Stimulated activated naive B cell treated with anti-CD40 and anti-IgM and Interleukin-4, amounts not matched to agents 10 μg/mL and 1 μg/mL and 100 μg/mL, for 72 hours (primary cell): Measurements from ENCODE around the gene KIF6.

Source experiments
- ATAC-seq, 2 donors: fragments of 150-1000 bp; cut with Tn5 transposase; replicated peaks; 2 replicates each; pipeline ENCODE4 v1.10.0; 2021; ENCODE audit warnings: moderate library complexity in 1 of 2
- DNase-seq: peaks from one replicate; pipeline ENCODE4 v3.0.0; 2021
- H3K27ac Mint-ChIP-seq: one replicate; pipeline ENCODE4 v1.8.0; 2022; ENCODE audit warnings: mild to moderate bottlenecking, mixed read lengths
- H3K27me3 Mint-ChIP-seq, 2 donors: one replicate each; pipeline ENCODE4 v1.8.0; 2022; ENCODE audit warnings: mixed read lengths in 2 of 2
- H3K36me3 Mint-ChIP-seq, 2 donors: one replicate each; pipeline ENCODE4 v1.8.0; 2022; ENCODE audit warnings: mixed read lengths in 2 of 2, mild to moderate bottlenecking in 1 of 2
- H3K4me1 Mint-ChIP-seq, 2 donors: one replicate each; pipeline ENCODE4 v1.8.0; 2022; ENCODE audit warnings: mixed read lengths in 2 of 2, mild to moderate bottlenecking in 1 of 2
- H3K4me3 Mint-ChIP-seq, 2 donors: one replicate each; pipeline ENCODE4 v1.8.0; 2022; ENCODE audit warnings: mild to moderate bottlenecking in 2 of 2, mixed read lengths in 2 of 2, moderate library complexity in 1 of 2
- H3K9me3 Mint-ChIP-seq, 2 donors: one replicate each; pipeline ENCODE4 v1.8.0; 2022; ENCODE audit warnings: mixed read lengths in 2 of 2, mild to moderate bottlenecking in 1 of 2

Gene KIF6

GRCh38 chr6:39320363-39320984 lies 404.7 kb downstream of the KIF6 start:
- Mint-ChIP-seq H3K9me3 (no peaks in the 10 kb centered on the region), H3K27ac (no peak overlapping the region), H3K4me1 (peaks cover 13 to 36% of the 10 kb centered on the region in 2 donors), H3K4me3 (no peak overlapping the region), H3K36me3 (no peaks in the 10 kb centered on the region), H3K27me3 (peaks cover 11 to 38% of the 10 kb centered on the region in 2 donors)
- ATAC-seq (peak; percentile 43 to 57), DNase-seq (no peak)

- H3K36me3 Mint-ChIP-seq = no peaks in the 10 kb centered on the region
- H3K4me3 Mint-ChIP-seq = no peak overlapping the region
- DNase-seq (no peak), ATAC-seq (no peak)
- peaks cover 12 to 36% of the 10 kb centered on the region in 2 donors for H3K4me1 Mint-ChIP-seq
- no peaks in the 10 kb centered on the region for H3K9me3 Mint-ChIP-seq
- peak overlapping the region; percentile 80 for H3K27ac Mint-ChIP-seq
- H3K27me3 Mint-ChIP-seq = peaks cover 17 to 39% of the 10 kb centered on the region in 2 donors
These were observed 405.4 kb downstream of the KIF6 start for GRCh38 chr6:39319621-39320362.

GRCh38 chr6:39317256-39317655 lies 408.0 kb downstream of the KIF6 start:
- H3K4me3 Mint-ChIP-seq = no peak overlapping the region
- H3K9me3 Mint-ChIP-seq = no peaks in the 10 kb centered on the region

GRCh38 chr6:39314273-39314795 lies 410.9 kb downstream of the KIF6 start, which contains the start of gene KCNK17:
KCNK17 (minus strand) TSS chr6:39314419; CDS start chr6:39314320, 99 bp downstream.
- no peaks in the 10 kb centered on the region for H3K9me3 Mint-ChIP-seq
- DNase-seq = no peak
- peaks cover 56 to 59% of the 10 kb centered on the region in 2 donors for H3K27me3 Mint-ChIP-seq
- no peak within 1 kb of the TSS for H3K27ac Mint-ChIP-seq
- peaks cover 16 to 45% of the 10 kb centered on the region in 2 donors for H3K4me1 Mint-ChIP-seq
- H3K36me3 Mint-ChIP-seq = no peaks in the 10 kb centered on the region
- H3K4me3 Mint-ChIP-seq = peak within 1 kb of the TSS; percentile 65 to 73
- no peak for ATAC-seq

More at GRCh38 chr6:39317256-39317655, 408.0 kb downstream of the KIF6 start:
- no peak for ATAC-seq
- Mint-ChIP-seq H3K36me3 (no peaks in the 10 kb centered on the region), H3K4me1 (peaks cover 16 to 53% of the 10 kb centered on the region in 2 donors), H3K27ac (no peak overlapping the region), H3K27me3 (peaks cover 39 to 45% of the 10 kb centered on the region in 2 donors)
- no peak for DNase-seq

- H3K4me3 Mint-ChIP-seq = peak overlapping the region; percentile 65 to 73
- no peaks in the 10 kb centered on the region for H3K36me3 Mint-ChIP-seq
These were observed 411.5 kb downstream of the KIF6 start for GRCh38 chr6:39313526-39314272.

GRCh38 chr6:39312912-39313525 lies 412.2 kb downstream of the KIF6 start:
- no peak overlapping the region for H3K27ac Mint-ChIP-seq
- H3K4me3 Mint-ChIP-seq = peak overlapping the region in 1 of 2 donors; percentile 73
- no peaks in the 10 kb centered on the region for H3K9me3 Mint-ChIP-seq
- no peak for DNase-seq
- H3K27me3 Mint-ChIP-seq = peaks cover 49 to 51% of the 10 kb centered on the region in 2 donors
- no peaks in the 10 kb centered on the region for H3K36me3 Mint-ChIP-seq
- ATAC-seq = no peak
- peaks cover 12 to 35% of the 10 kb centered on the region in 2 donors for H3K4me1 Mint-ChIP-seq

More at GRCh38 chr6:39313526-39314272, 411.5 kb downstream of the KIF6 start:
- DNase-seq (no peak), ATAC-seq (no peak)
- Mint-ChIP-seq H3K4me1 (peaks cover 12 to 39% of the 10 kb centered on the region in 2 donors), H3K27ac (no peak overlapping the region), H3K27me3 (peaks cover 51 to 52% of the 10 kb centered on the region in 2 donors), H3K9me3 (no peaks in the 10 kb centered on the region)

GRCh38 chr6:39310542-39310941 lies 414.7 kb downstream of the KIF6 start:
- Mint-ChIP-seq H3K4me3 (peak overlapping the region in 1 of 2 donors; percentile 5), H3K27ac (no peak overlapping the region), H3K36me3 (no peaks in the 10 kb centered on the region), H3K9me3 (no peaks in the 10 kb centered on the region), H3K27me3 (peaks cover 37 to 57% of the 10 kb centered on the region in 2 donors), H3K4me1 (peaks cover 12 to 34% of the 10 kb centered on the region in 2 donors)
- DNase-seq (peak; percentile 30), ATAC-seq (peak; percentile 84 to 85)

GRCh38 chr6:39309942-39310531 lies 415.2 kb downstream of the KIF6 start:
- H3K4me1 Mint-ChIP-seq = peaks cover 12 to 34% of the 10 kb centered on the region in 2 donors
- peaks cover 36 to 54% of the 10 kb centered on the region in 2 donors for H3K27me3 Mint-ChIP-seq
- H3K9me3 Mint-ChIP-seq = peaks cover 1 to 3% of the 10 kb centered on the region in 2 donors
- H3K27ac Mint-ChIP-seq = no peak overlapping the region
- H3K36me3 Mint-ChIP-seq = peaks cover 0 to 3% of the 10 kb centered on the region in 2 donors
- ATAC-seq (peak; percentile 65 to 72), DNase-seq (peak; percentile 32)
- peak overlapping the region; percentile 10 to 26 for H3K4me3 Mint-ChIP-seq

- H3K4me1 Mint-ChIP-seq = peaks cover 9 to 16% of the 10 kb centered on the region in 2 donors
- H3K27ac Mint-ChIP-seq = no peak overlapping the region
- peaks cover 29 to 33% of the 10 kb centered on the region in 2 donors for H3K27me3 Mint-ChIP-seq
- H3K36me3 Mint-ChIP-seq = peaks cover 0 to 4% of the 10 kb centered on the region in 2 donors
- no peak overlapping the region for H3K4me3 Mint-ChIP-seq
- no peak for ATAC-seq
- DNase-seq = no peak
- H3K9me3 Mint-ChIP-seq = peaks cover 4 to 5% of the 10 kb centered on the region in 2 donors
These were observed 417.7 kb downstream of the KIF6 start for GRCh38 chr6:39307462-39307861.

- Mint-ChIP-seq H3K9me3 (peaks cover 4 to 5% of the 10 kb centered on the region in 2 donors), H3K4me1 (peaks cover 1 to 2% of the 10 kb centered on the region in 2 donors), H3K27ac (no peak overlapping the region), H3K4me3 (no peak overlapping the region), H3K36me3 (peaks cover 0 to 4% of the 10 kb centered on the region in 2 donors), H3K27me3 (peaks cover 14 to 25% of the 10 kb centered on the region in 2 donors)
- ATAC-seq = no peak
- DNase-seq = no peak
These were observed 420.3 kb downstream of the KIF6 start for GRCh38 chr6:39304951-39305350.

- no peak overlapping the region for H3K27ac Mint-ChIP-seq
- H3K36me3 Mint-ChIP-seq = peaks cover 0 to 4% of the 10 kb centered on the region in 2 donors
- ATAC-seq = peak; percentile 9 to 17
- no peaks in the 10 kb centered on the region for H3K4me1 Mint-ChIP-seq
- DNase-seq = no peak
- H3K9me3 Mint-ChIP-seq = peaks cover 4 to 5% of the 10 kb centered on the region in 2 donors
- H3K27me3 Mint-ChIP-seq = peaks cover 12 to 31% of the 10 kb centered on the region in 2 donors
- H3K4me3 Mint-ChIP-seq = no peak overlapping the region
These were observed 421.6 kb downstream of the KIF6 start for GRCh38 chr6:39303425-39304153.

- H3K9me3 Mint-ChIP-seq = peaks cover 4 to 5% of the 10 kb centered on the region in 2 donors
- peak overlapping the region; percentile 52 to 70 for H3K4me3 Mint-ChIP-seq
- H3K27ac Mint-ChIP-seq = no peak overlapping the region
- H3K4me1 Mint-ChIP-seq = no peaks in the 10 kb centered on the region
- ATAC-seq (peak; percentile 98 to 99), DNase-seq (peak; percentile 74)
- H3K27me3 Mint-ChIP-seq = peaks cover 11 to 30% of the 10 kb centered on the region in 2 donors
- H3K36me3 Mint-ChIP-seq = peaks cover 0 to 4% of the 10 kb centered on the region in 2 donors
These were observed 422.4 kb downstream of the KIF6 start for GRCh38 chr6:39302669-39303424.
